ENCODE results near the gene MXRA7. TPM values are rescaled to one million over a fixed set of nuclear protein-coding genes. Genes with fewer than 3 reads are reported as not detected.

Gene MXRA7
- total and polyA plus RNA-seq, 2 experiments from 2014 or later, result 48.0 to 625 TPM

- H3K27me3 ChIP-seq (replicated peaks; ENCODE audit: insufficient read depth), result no peaks in the 10 kb centered on the region
- 84% methylated on average over 10 of the region's 10 CpGs for WGBS, 2 experiments (ENCODE audit: low coverage in 1 of 2, low lambda C conversion rate in 2 of 2, missing lambda C conversion rate in 2 of 2)
- peaks cover 73% of the 10 kb centered on the region for H3K79me2 ChIP-seq (ENCODE audit: insufficient read depth)
- no peak overlapping the region for H3K4me3 ChIP-seq
- peaks cover 79% of the 10 kb centered on the region for H3K36me3 ChIP-seq (ENCODE audit: low read depth)
- in situ Hi-C loops (cut with MboI), result no loop called here
- TF ChIP-seq EZH2phosphoT487 (IDR thresholded peaks at IDR 0.05; ENCODE audit: insufficient read depth, low read depth) (no peak), EZH2 (IDR thresholded peaks at IDR 0.05; ENCODE audit: insufficient read depth, poor library complexity, severe bottlenecking) (no peak)
- H3K4me1 ChIP-seq (ENCODE audit: insufficient read depth), result peaks cover 29% of the 10 kb centered on the region
- no peaks in the 10 kb centered on the region for H3K9me3 ChIP-seq (ENCODE audit: low read depth)
- no peaks in the 10 kb centered on the region for H3K9me2 ChIP-seq (ENCODE audit: insufficient read depth)
- no peak overlapping the region for H3K4me2 ChIP-seq (ENCODE audit: unreplicated experiment)
- no peaks in the 10 kb centered on the region for H4K20me1 ChIP-seq (ENCODE audit: insufficient read depth)
- no peak overlapping the region; the same call in 1 of the 2 replicates for H3K9ac ChIP-seq
- no peak for DNase-seq
- peaks cover 67% of the 10 kb centered on the region for H3F3A ChIP-seq (ENCODE audit: insufficient read depth)
- no peak overlapping the region for H3K27ac ChIP-seq
- H2AFZ ChIP-seq, result no peak overlapping the region
Observed at GRCh38 chr17:76721463-76721862, 10.7 kb upstream of the MXRA7 start.

- no peak overlapping the region for H3K4me3 ChIP-seq
- peaks cover 72% of the 10 kb centered on the region for H3K79me2 ChIP-seq (ENCODE audit: insufficient read depth)
- no peak for TF ChIP-seq EZH2phosphoT487 (IDR thresholded peaks at IDR 0.05; ENCODE audit: insufficient read depth, low read depth)
- no peak for TF ChIP-seq EZH2 (IDR thresholded peaks at IDR 0.05; ENCODE audit: insufficient read depth, poor library complexity, severe bottlenecking)
- peaks cover 31% of the 10 kb centered on the region for H3K4me1 ChIP-seq (ENCODE audit: insufficient read depth)
- H3K27ac ChIP-seq, result no peak overlapping the region
- no peak overlapping the region for H2AFZ ChIP-seq
- no peaks in the 10 kb centered on the region for H3K9me3 ChIP-seq (ENCODE audit: low read depth)
- H3K9ac ChIP-seq, result no peak overlapping the region; the same call in 1 of the 2 replicates
- H4K20me1 ChIP-seq (ENCODE audit: insufficient read depth), result no peaks in the 10 kb centered on the region
- in situ Hi-C loops (cut with MboI), result no loop called here
- 97 to 98% methylated on average over 9 of the region's 9 CpGs for WGBS, 2 experiments (ENCODE audit: low coverage in 1 of 2, low lambda C conversion rate in 2 of 2, missing lambda C conversion rate in 2 of 2)
- H3K4me2 ChIP-seq (ENCODE audit: unreplicated experiment), result no peak overlapping the region
- DNase-seq, result no peak
- H3K36me3 ChIP-seq (ENCODE audit: low read depth), result peaks cover 79% of the 10 kb centered on the region
- peaks cover 69% of the 10 kb centered on the region for H3F3A ChIP-seq (ENCODE audit: insufficient read depth)
- no peaks in the 10 kb centered on the region for H3K27me3 ChIP-seq (replicated peaks; ENCODE audit: insufficient read depth)
- H3K9me2 ChIP-seq (ENCODE audit: insufficient read depth), result no peaks in the 10 kb centered on the region
Observed at GRCh38 chr17:76720941-76721340, 10.2 kb upstream of the MXRA7 start.

GRCh38 chr17:76720211-76720610, 9.4 kb upstream of the MXRA7 start:
- in situ Hi-C loops (cut with MboI), result no loop called here
- no peak overlapping the region for H3K4me2 ChIP-seq (ENCODE audit: unreplicated experiment)
- no peak overlapping the region for H3K9ac ChIP-seq
- H3K36me3 ChIP-seq (ENCODE audit: low read depth), result peaks cover 77% of the 10 kb centered on the region
- H3K27me3 ChIP-seq (replicated peaks; ENCODE audit: insufficient read depth), result no peaks in the 10 kb centered on the region
- H3K9me3 ChIP-seq (ENCODE audit: low read depth), result no peaks in the 10 kb centered on the region
- DNase-seq, result no peak
- TF ChIP-seq EZH2 (IDR thresholded peaks at IDR 0.05; ENCODE audit: insufficient read depth, poor library complexity, severe bottlenecking) (no peak), EZH2phosphoT487 (IDR thresholded peaks at IDR 0.05; ENCODE audit: insufficient read depth, low read depth) (no peak)
- H3K27ac ChIP-seq, result 0 out of 2 replicates have a peak overlapping the region, but pooled peaks have one; percentile 22
- peaks cover 39% of the 10 kb centered on the region for H3K4me1 ChIP-seq (ENCODE audit: insufficient read depth)
- H4K20me1 ChIP-seq (ENCODE audit: insufficient read depth), result no peaks in the 10 kb centered on the region
- no peak overlapping the region for H2AFZ ChIP-seq
- peaks cover 69% of the 10 kb centered on the region for H3F3A ChIP-seq (ENCODE audit: insufficient read depth)
- 93 to 96% methylated on average over 9 of the region's 9 CpGs for whole genome bisulfite sequencing, 2 experiments (ENCODE audit: low coverage in 1 of 2, low lambda C conversion rate in 2 of 2, missing lambda C conversion rate in 2 of 2)
- H3K9me2 ChIP-seq (ENCODE audit: insufficient read depth), result no peaks in the 10 kb centered on the region
- no peak overlapping the region for H3K4me3 ChIP-seq
- peaks cover 70% of the 10 kb centered on the region for H3K79me2 ChIP-seq (ENCODE audit: insufficient read depth)

DNA sequence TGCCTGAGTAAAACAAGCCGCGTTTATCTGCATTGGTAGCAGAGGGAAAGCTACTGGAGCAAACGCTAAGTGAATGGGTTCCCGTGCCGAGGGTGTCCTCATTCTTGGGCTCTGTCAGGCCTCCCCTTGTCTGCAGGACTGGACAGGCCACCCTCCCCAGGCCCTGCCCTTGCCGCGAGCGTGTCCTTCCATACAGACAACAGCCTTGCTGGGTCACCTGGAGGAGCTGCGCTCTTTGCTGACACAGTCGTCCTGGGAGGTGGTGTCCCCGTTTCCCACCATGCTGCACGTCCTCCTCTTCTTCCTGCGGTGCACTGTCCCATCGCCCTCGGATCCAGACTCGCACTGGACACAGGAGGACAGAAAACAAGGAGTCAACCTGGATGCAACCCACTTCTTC, 7.8 kb upstream of the MXRA7 start:
- Histone ChIP-seq H3K27ac (peak overlapping the region; percentile 100; the same call in 1 of the 2 replicates), H3F3A (ENCODE audit: insufficient read depth) (peaks cover 76% of the 10 kb centered on the region), H3K9me3 (ENCODE audit: low read depth) (no peaks in the 10 kb centered on the region), H3K4me3 (no peak overlapping the region), H3K36me3 (ENCODE audit: low read depth) (peaks cover 60% of the 10 kb centered on the region), H3K27me3 (replicated peaks; ENCODE audit: insufficient read depth) (no peaks in the 10 kb centered on the region), H3K4me1 (ENCODE audit: insufficient read depth) (peaks cover 32% of the 10 kb centered on the region), H2AFZ (no peak overlapping the region), H3K9ac (no peak overlapping the region), H4K20me1 (ENCODE audit: insufficient read depth) (no peaks in the 10 kb centered on the region), H3K4me2 (ENCODE audit: unreplicated experiment) (no peak overlapping the region), H3K79me2 (ENCODE audit: insufficient read depth) (peaks cover 70% of the 10 kb centered on the region), H3K9me2 (ENCODE audit: insufficient read depth) (no peaks in the 10 kb centered on the region)
- 94% methylated on average over 16 of the region's 16 CpGs for WGBS, 2 experiments (ENCODE audit: low coverage in 1 of 2, low lambda C conversion rate in 2 of 2, missing lambda C conversion rate in 2 of 2)
- in situ Hi-C loops (cut with MboI), result no loop called here
- no peak for TF ChIP-seq EZH2phosphoT487 (IDR thresholded peaks at IDR 0.05; ENCODE audit: insufficient read depth, low read depth)
- TF ChIP-seq EZH2 (IDR thresholded peaks at IDR 0.05; ENCODE audit: insufficient read depth, poor library complexity, severe bottlenecking), result no peak
- DNase-seq, result no peak

- H3K4me2 ChIP-seq (ENCODE audit: unreplicated experiment), result peak overlapping the region; percentile 81
- H3K27me3 ChIP-seq (replicated peaks; ENCODE audit: insufficient read depth), result no peaks in the 10 kb centered on the region
- no peak overlapping the region for H2AFZ ChIP-seq
- H3K9me2 ChIP-seq (ENCODE audit: insufficient read depth), result no peaks in the 10 kb centered on the region
- H3K9me3 ChIP-seq (ENCODE audit: low read depth), result no peaks in the 10 kb centered on the region
- H4K20me1 ChIP-seq (ENCODE audit: insufficient read depth), result no peaks in the 10 kb centered on the region
- DNase-seq, result peak; percentile 94
- H3K27ac ChIP-seq, result peak overlapping the region; percentile 100
- peak overlapping the region; percentile 56 for H3K4me3 ChIP-seq
- peaks cover 70% of the 10 kb centered on the region for H3K79me2 ChIP-seq (ENCODE audit: insufficient read depth)
- peak overlapping the region; percentile 92 for H3K9ac ChIP-seq
- no peak for TF ChIP-seq EZH2 (IDR thresholded peaks at IDR 0.05; ENCODE audit: insufficient read depth, poor library complexity, severe bottlenecking)
- no peak for TF ChIP-seq EZH2phosphoT487 (IDR thresholded peaks at IDR 0.05; ENCODE audit: insufficient read depth, low read depth)
- H3K4me1 ChIP-seq (ENCODE audit: insufficient read depth), result peaks cover 34% of the 10 kb centered on the region
- H3K36me3 ChIP-seq (ENCODE audit: low read depth), result peaks cover 46% of the 10 kb centered on the region
- in situ Hi-C loops (cut with MboI), result no loop called here
- 16 to 21% methylated on average over 6 of the region's 6 CpGs for WGBS, 2 experiments (ENCODE audit: low coverage in 1 of 2, low lambda C conversion rate in 2 of 2, missing lambda C conversion rate in 2 of 2)
- peaks cover 79% of the 10 kb centered on the region for H3F3A ChIP-seq (ENCODE audit: insufficient read depth)
Observed at GRCh38 chr17:76716839-76717215, 6.1 kb upstream of the MXRA7 start.
